Fibroblast of skin of back (primary cell): ENCODE measurements around the gene TIMM10B. TPM values are rescaled to one million over a fixed set of nuclear protein-coding genes. Genes with fewer than 3 reads are reported as not detected.
A peak's percentile ranks its signal among the peaks of the same experiment; 100 is the strongest.

ENCODE experiments used
- DNase-seq: peaks from one replicate; pipeline ENCODE4 v3.0.0-alpha.2; 2013
- polyA plus RNA-seq, 2 experiments: library from polyadenylated mRNA; unstranded; fragments of 120-200 nt; gene quantifications; one replicate each; pipeline ENCODE4 v1.2.1, GENCODE V29; 2013; ENCODE audit not compliant: insufficient read length in 2 of 2

Gene TIMM10B, protein sequence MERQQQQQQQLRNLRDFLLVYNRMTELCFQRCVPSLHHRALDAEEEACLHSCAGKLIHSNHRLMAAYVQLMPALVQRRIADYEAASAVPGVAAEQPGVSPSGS
- polyA plus RNA-seq (2013, experiment 1 of 2; ENCODE audit: insufficient read length), result 20.8 TPM
- 21.0 TPM for polyA plus RNA-seq (2013, experiment 2 of 2; ENCODE audit: insufficient read length)

DNA sequence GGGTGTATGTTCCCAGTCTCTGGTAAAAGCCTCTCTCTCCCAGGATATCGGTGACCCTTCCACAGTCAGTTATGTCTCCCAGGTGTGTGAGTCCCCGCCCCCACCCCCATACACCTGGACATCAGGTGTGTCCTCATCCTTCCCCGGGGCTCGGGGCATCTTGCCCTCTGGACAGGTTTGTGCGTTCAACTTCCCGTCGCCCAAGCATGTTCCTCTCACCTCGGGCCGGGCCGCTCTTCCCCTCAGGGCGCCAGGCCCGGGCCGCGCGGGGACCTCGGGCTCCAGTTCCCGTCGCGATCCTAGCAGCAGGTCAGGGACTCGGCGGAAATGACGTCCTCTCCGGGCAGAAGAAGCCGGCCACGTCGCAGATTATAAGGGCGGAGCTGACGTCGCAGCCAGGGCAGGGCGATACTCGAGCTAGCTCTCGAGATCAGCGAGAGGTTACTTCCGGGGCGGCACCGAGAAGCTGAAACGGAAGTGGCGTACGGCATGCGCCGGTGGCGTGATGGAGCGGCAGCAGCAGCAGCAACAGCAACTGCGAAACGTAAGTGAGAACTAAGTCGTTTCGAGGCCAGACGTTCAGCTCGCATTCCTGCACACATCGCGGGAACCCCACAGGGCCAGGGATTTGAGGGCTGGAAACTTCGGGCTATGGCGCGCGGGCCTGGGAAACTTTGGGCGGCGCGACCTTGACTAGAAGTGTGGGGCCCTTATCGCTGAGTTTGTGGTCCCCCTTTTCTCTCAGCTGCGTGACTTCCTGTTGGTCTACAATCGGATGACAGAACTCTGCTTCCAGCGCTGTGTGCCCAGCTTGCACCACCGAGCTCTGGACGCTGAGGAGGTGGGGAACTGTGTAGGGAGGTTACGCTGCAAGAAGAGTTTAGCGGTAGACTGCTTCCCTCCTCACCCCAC is at the start of gene TIMM10B, which contains the start of gene ARFIP2:
Gene TIMM10B, plus strand, starts transcription at position 490 of the 912 bp plus-strand sequence. Its CDS starts 16 bp downstream, at position 506.
Gene ARFIP2, minus strand, starts transcription at position 320 of the 912 bp plus-strand sequence. CDS start 910 bp downstream, outside the sequence.
- DNase-seq, result peak; percentile 99

DNA sequence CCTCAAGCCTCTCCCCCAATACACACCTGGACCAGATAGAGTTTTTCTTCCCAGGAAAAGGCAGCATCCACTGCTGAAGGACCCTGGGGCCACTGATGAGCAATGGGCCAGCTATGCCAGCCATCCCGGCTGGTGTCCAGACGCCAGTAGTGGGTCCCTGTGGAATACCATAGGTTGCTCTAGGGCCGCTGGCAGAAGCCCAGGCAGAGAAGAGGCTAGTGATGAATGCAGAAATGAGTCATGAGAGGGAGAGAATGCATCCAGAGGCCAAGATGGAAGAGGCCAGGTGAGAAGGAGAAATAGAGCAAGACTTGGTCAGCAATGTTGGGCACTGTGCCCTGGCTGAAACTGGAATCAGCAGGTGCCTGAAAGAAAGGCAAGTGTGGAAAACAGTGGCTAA is 49.4 kb upstream of the TIMM10B start:
- DNase-seq, result peak; percentile 86

DNA sequence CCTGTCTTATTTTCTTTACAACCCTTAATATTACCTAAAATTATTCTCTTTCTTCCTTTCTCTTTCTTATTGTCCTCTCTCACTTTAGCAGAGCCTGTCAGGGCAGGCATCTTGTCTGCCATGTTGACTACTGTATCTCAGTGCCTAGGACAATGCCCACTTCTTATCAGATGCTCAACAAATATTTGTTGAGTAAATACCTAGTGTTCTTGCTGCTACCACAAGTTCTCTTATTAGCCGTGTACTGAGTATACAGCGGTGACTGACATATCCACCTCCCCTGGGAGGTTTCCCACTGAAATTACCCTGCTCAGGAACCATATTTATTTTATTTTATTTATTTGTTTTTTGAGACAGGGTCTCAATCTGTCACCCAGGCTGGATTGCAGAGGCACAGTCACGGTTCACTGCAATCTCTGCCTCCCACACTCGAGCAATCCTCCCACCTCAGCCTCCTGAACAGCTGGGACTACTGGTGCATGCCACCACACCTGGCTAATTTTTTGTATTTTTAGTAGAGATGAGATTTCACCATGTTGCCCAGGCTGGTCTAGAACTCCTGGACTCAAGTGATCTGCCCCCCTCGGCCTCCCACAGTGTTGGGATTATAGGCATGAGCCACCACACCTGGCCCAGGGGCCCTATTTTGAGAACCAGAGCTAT is 47.2 kb upstream of the TIMM10B start:
- no peak for DNase-seq

GRCh38 chr11:6437423-6437822 is 43.9 kb upstream of the TIMM10B start:
- no peak for DNase-seq

DNA sequence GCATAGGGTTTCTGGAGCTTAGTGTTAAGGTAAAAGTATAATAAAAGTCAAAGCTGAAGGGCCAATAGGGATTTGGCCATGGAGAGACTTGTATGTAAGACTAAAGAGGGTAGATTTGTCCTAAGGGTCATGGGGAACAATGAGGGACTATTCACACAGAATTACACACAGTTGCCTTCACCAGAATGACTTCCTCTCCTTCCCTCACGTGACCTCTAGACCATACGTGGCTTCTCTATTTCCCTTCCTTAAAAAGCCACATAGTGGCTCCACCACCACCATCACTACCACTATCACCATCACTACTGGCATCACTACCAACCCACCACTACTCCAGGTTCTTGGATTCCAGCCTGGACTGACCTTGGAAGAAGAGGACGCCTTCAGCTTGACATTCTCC is 43.3 kb upstream of the TIMM10B start:
- DNase-seq, result no peak

GRCh38 chr11:6438979-6439571 is 42.2 kb upstream of the TIMM10B start:
- DNase-seq, result peak; percentile 56

- no peak for DNase-seq
These were observed 40.4 kb upstream of the TIMM10B start, which contains the start of gene HPX for GRCh38 chr11:6440906-6441358. HPX (minus strand) TSS chr11:6440987; CDS start chr11:6440963, 24 bp downstream.

DNA sequence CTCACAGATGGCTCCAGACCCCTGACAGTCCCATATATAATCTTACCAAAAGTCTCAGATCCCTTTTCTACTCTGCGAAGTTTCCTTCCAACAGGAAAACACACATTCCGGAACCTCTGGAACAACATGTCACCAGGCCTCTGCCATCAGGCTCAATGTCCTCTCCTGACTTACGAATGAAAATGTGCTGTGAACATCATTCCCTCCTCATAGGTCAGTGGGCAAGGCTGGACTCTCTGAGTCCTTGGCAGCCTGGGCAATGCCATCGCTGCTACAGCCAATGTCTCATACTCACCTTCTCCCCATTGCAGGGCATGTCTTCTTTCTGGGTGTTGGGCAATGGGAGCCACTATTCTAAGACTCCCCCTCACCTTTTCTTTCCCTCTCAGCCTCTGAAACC is 38.9 kb upstream of the TIMM10B start:
- DNase-seq, result no peak

DNA sequence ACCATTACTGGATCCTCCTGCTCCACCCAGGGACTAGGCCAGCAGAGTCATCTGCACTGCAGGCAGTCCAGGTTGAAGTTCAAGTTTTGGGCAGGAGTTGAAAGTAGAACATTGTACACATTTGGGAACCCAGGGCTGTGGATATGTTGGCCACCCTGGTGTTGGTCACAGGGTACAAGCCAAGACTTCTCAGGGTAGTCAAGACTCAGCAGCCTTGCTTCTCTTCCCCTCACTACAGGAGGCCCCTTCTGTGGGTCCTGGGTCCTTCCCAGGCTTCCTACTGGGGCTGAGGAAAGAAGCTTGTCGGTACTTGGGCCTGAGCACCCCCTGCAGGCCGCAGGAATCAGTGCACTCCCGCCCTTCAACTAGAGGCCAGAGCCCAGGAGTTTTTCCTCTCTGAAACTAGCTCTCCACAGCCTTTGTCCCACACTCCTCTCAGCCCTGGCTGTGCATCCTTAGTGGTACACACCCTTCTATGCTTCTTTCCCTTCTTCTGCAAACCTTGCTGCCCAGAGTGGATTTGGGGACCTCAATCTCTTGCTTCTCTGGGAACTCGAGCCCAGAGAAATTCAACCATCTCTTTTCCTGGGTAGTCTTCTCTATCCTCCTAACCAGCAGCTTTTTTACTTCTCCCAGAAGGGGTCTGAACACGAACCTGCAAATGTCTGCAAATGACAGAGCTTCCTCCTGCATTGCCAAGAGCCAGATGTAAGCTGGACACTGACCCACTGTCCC is 37.9 kb upstream of the TIMM10B start:
- peak; percentile 48 for DNase-seq

GRCh38 chr11:6448574-6448973 is 32.7 kb upstream of the TIMM10B start:
- DNase-seq, result no peak

DNA sequence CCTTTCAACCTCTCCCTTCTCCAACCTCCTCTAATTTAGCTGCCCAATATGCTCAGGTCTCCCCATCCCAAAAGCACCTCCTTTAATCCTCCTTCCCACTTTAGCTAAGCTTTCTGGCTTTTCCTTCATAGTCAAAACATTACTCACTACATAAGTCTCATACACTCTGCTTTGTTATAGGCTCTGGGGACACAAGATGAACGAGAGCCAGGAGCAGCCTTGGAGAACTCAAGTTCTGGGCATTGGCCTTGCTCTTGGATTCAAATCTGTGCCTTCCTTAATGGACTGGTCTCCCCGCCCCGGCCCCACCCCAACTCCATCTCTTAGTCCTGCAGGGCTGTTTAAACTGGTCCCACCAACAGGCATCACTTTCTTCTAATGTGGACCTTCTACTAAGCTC is 29.1 kb upstream of the TIMM10B start:
- peak; percentile 56 for DNase-seq

GRCh38 chr11:6453152-6453551 is 28.1 kb upstream of the TIMM10B start:
- DNase-seq, result no peak

GRCh38 chr11:6455070-6455469 is 26.2 kb upstream of the TIMM10B start:
- no peak for DNase-seq

- no peak for DNase-seq
These were observed 24.8 kb upstream of the TIMM10B start for GRCh38 chr11:6456361-6457073.

DNA sequence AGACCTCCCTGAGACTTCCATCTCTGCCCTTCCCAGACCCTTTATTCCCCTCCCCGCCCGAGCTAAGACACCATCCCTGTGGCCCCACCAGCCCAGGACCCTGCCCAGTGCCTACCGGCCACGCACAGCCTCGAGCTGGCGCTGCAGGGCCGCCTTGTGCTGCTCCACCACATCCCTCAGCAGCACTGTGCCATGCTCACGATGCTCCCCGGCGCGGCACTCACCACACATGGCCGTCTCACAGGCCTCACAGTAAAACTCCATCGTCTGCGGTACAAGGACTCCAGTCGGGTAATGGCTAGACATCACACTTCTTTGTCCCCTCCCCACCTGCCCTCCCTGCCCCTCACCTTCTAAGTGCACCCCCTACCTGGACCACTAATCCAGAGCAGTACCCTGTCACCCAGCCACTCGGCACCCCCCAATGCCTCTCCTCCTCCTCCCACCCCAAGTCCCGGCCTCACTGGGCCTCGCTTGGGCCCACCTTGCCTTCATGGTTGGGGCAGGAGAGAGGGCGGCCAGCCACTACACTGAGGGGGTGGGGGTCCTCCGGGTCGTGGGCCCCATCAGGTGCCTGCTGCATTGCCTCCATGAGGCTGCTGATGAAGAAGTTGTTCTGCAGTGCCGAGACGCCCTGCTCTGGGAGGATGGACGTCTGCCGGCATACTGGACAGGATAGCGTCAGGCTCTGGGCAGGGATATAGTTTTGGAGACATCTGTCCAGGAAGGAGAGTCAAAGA is 23.6 kb upstream of the TIMM10B start:
- DNase-seq, result no peak

- no peak for DNase-seq
These were observed 22.8 kb upstream of the TIMM10B start for GRCh38 chr11:6458352-6459098.

- DNase-seq, result no peak
These were observed 22.2 kb upstream of the TIMM10B start for GRCh38 chr11:6459099-6459450.

DNA sequence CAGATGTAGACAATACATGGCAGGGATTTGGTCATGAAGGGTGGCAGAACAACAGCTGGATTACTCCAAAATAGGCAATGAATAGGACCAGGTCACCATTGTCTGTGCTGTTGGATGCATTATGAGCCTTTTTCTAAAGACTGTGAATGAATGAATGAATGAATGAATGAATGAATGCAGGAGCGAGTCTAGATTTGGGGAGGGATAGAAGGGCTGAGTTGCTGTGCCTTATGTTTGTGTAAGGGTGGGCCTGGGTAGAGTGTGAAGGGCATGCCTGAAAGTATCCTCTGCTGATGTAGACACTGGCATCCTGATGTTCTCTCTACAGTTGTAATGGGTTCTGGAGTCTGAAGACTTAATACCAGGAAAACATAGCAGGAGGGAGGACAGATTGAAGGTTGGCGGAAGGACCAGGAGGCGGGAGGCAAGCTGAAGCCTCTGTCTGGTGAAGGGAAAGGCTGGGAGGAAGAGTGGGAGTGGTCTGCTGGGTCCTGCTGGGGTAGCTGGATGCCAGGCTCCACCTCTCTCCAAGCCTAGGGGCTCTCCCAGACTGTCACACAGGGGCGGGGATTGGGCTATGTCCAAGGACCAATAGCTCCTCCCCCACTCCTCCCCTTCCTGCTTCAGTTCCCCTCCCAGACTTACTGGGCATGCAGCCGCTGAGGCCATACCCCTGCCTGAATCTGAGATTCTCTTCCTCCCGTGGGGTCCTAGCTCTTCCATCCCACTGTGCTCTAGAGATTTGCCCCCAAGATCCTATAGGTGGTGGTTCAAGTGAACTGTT is 12.4 kb upstream of the TIMM10B start:
- peak; percentile 92 for DNase-seq

GRCh38 chr11:6469599-6469998 is 11.7 kb upstream of the TIMM10B start:
- DNase-seq, result no peak
